ENCODE data around the gene COPG1.

GRCh38 chr3:129282727-129283327, 33.4 kb downstream of the COPG1 start:
- no peak for TF ChIP-seq CTCF (IDR thresholded peaks at IDR 0.05)
- no peak for TF ChIP-seq EP300 (IDR thresholded peaks at IDR 0.05)

Measured in sigmoid colon (tissue), 4 donors.